Peyer's patch (tissue), 4 donors: ENCODE data around the gene HOXB13.

Source experiments
- POLR2A ChIP-seq, 2 donors: fragments of 450-650 bp; IDR thresholded peaks; one replicate each; pipeline ENCODE4 v1.5.1; 2017; ENCODE audit warnings: antibody characterized with exemption in 2 of 2, mild to moderate bottlenecking in 2 of 2, moderate library complexity in 2 of 2
- TF ChIP-seq, protein P1 (sequence below), 6 experiments: fragments of 450-650 bp in 4 of 6; fragments of 200-600 bp in 2 of 6; sonication (generic) in 1 of 6; IDR thresholded peaks; one replicate each; pipeline ENCODE4 v1.5.1; 2017 to 2019; ENCODE audit warnings: antibody characterized with exemption in 6 of 6, mild to moderate bottlenecking in 3 of 6, moderate library complexity in 1 of 6

DNA sequence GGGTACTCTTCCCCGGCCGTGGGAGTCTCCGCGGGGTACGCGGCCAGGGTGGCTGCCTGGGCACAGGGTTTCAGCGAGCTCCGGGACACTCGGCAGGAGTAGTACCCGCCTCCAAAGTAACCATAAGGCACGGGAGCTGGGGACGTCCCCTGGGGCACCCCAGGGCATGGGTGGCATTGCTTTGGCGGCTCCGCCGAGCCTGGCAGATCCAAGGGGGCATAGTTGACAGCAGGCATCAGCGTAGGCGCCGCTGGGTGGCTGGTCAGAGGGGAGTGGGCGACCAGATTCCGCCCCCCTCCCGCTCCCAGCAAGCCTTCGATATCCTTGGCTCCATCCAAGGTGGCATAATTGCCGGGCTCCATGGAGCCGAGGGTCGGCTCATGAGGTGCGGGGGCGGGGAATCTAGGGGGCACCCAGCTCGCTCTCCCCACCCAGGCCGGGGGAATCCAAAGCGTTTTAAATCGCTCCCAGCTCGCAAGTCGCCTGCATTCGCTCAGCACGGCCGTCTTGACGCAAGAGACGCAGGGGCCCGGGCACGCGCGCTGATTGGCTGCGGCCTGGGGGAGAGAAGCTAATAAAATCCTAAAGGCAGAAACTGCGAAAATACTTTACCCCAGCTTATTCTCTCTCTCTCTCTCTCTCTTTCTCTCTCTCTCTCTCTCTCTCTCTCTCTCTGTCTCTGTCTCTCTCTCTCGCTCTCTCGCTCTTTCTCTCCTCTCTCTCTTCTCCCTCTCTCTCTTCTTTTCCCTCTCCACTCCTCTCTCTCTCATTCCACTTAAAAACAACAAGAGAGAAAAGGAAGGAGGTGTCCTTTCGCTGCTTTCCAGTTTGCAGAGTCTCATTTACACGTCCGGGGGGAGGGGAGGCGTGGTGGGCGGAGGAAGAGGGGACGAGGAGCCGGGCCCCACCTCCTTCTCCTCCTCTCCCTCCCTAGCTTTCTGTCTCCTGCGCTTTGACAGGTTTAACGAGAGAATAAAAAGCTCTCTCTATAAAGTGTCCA is at the start of gene HOXB13:
- no peak for TF ChIP-seq POLR2A (IDR thresholded peaks at IDR 0.05)
- TF ChIP-seq, protein P1, sequence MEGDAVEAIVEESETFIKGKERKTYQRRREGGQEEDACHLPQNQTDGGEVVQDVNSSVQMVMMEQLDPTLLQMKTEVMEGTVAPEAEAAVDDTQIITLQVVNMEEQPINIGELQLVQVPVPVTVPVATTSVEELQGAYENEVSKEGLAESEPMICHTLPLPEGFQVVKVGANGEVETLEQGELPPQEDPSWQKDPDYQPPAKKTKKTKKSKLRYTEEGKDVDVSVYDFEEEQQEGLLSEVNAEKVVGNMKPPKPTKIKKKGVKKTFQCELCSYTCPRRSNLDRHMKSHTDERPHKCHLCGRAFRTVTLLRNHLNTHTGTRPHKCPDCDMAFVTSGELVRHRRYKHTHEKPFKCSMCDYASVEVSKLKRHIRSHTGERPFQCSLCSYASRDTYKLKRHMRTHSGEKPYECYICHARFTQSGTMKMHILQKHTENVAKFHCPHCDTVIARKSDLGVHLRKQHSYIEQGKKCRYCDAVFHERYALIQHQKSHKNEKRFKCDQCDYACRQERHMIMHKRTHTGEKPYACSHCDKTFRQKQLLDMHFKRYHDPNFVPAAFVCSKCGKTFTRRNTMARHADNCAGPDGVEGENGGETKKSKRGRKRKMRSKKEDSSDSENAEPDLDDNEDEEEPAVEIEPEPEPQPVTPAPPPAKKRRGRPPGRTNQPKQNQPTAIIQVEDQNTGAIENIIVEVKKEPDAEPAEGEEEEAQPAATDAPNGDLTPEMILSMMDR (IDR thresholded peaks at IDR 0.05): no peak
